ENCODE measurements around the gene CYP2U1. TPM values are rescaled to one million over a fixed set of nuclear protein-coding genes. Genes with fewer than 3 reads are reported as not detected.
"Not testable (repeated sequence)": the region's sequence is repeated elsewhere in the genome, so short reads cannot be mapped to it uniquely, and the experiment has no call there.

The CYP2U1 gene
- total and polyA plus RNA-seq, 2 experiments from 2014 or later = 3.2 to 9.9 TPM

- TF ChIP-seq CTCF (conservative IDR thresholded peaks at IDR 0.05; ENCODE audit: low read depth in 2 of 2) = no peak
- TF ChIP-seq ZNF331 (CRISPR knock-in tag; IDR thresholded peaks at IDR 0.05; ENCODE audit: low read depth) = no peak
- TF ChIP-seq POLR2AphosphoS5 (IDR thresholded peaks at IDR 0.05; ENCODE audit: low read depth) = no peak
- no peak for TF ChIP-seq EZH2 (IDR thresholded peaks at IDR 0.05; ENCODE audit: low read depth, unreplicated experiment)
- TF ChIP-seq EZH2phosphoT487 (IDR thresholded peaks at IDR 0.05; ENCODE audit: unreplicated experiment) = no peak
Measured at GRCh38 chr4:107966903-107967302, 35.6 kb downstream of the CYP2U1 start (continued).

- not testable (repeated sequence) for H3F3A ChIP-seq (replicated peaks; ENCODE audit: low read depth); H3K27ac Mint-ChIP-seq; H3K4me1 Mint-ChIP-seq; H3K4me1 ChIP-seq (ENCODE audit: insufficient read depth); H3K27ac ChIP-seq (ENCODE audit: low read depth); H3K79me2 ChIP-seq (replicated peaks; ENCODE audit: insufficient read depth); H3K27me3 Mint-ChIP-seq (ENCODE audit: insufficient read depth, low read depth, poor library complexity); H3K36me3 ChIP-seq (ENCODE audit: insufficient read depth); DNase-seq (ENCODE audit: low spot score); H3K9me3 Mint-ChIP-seq; H2AFZ ChIP-seq; H3K9me2 ChIP-seq (ENCODE audit: insufficient read depth); H3K27me3 ChIP-seq (ENCODE audit: insufficient read depth); ATAC-seq; H3K4me2 ChIP-seq; H3K4me3 Mint-ChIP-seq; H3K36me3 Mint-ChIP-seq (ENCODE audit: low read depth); H4K20me1 ChIP-seq (replicated peaks; ENCODE audit: insufficient read depth); H3K4me3 ChIP-seq
Measured at GRCh38 chr4:107967519-107967918, 36.2 kb downstream of the CYP2U1 start.

- H3F3A ChIP-seq (replicated peaks; ENCODE audit: low read depth); H3K79me2 ChIP-seq (replicated peaks; ENCODE audit: insufficient read depth); H3K4me1 Mint-ChIP-seq; H3K36me3 ChIP-seq (ENCODE audit: insufficient read depth); H2AFZ ChIP-seq; H3K9me3 Mint-ChIP-seq; H3K27ac ChIP-seq (ENCODE audit: low read depth); H3K36me3 Mint-ChIP-seq (ENCODE audit: low read depth); DNase-seq (ENCODE audit: low spot score); H3K4me2 ChIP-seq; H3K4me3 ChIP-seq; H3K4me3 Mint-ChIP-seq; H3K4me1 ChIP-seq (ENCODE audit: insufficient read depth); H3K27me3 ChIP-seq (ENCODE audit: insufficient read depth); ATAC-seq; H3K9me2 ChIP-seq (ENCODE audit: insufficient read depth); H3K27me3 Mint-ChIP-seq (ENCODE audit: insufficient read depth, low read depth, poor library complexity); H3K27ac Mint-ChIP-seq; H4K20me1 ChIP-seq (replicated peaks; ENCODE audit: insufficient read depth): not testable (repeated sequence)
Measured at GRCh38 chr4:107967921-107968320, 36.6 kb downstream of the CYP2U1 start.

- Mint-ChIP-seq H3K27me3 (ENCODE audit: insufficient read depth, low read depth, poor library complexity) (no peaks in the 10 kb centered on the region), H3K4me3 (no peak overlapping the region), H3K4me1 (no peaks in the 10 kb centered on the region; the same call in 2 of the 3 replicates), H3K9me3 (no peaks in the 10 kb centered on the region; the same call in 2 of the 3 replicates), H3K36me3 (ENCODE audit: low read depth) (no peaks in the 10 kb centered on the region), H3K27ac (no peak overlapping the region)
- Histone ChIP-seq H3K4me1 (ENCODE audit: insufficient read depth) (no peaks in the 10 kb centered on the region), H3K4me2 (no peak overlapping the region), H3K36me3 (ENCODE audit: insufficient read depth) (no peaks in the 10 kb centered on the region), H4K20me1 (replicated peaks; ENCODE audit: insufficient read depth) (no peaks in the 10 kb centered on the region), H3K9me2 (ENCODE audit: insufficient read depth) (peaks cover 5% of the 10 kb centered on the region; the same call in 1 of the 2 replicates), H3K27me3 (ENCODE audit: insufficient read depth) (no peaks in the 10 kb centered on the region), H2AFZ (no peak overlapping the region), H3K4me3 (no peak overlapping the region), H3F3A (replicated peaks; ENCODE audit: low read depth) (no peaks in the 10 kb centered on the region), H3K27ac (ENCODE audit: low read depth) (no peak overlapping the region), H3K79me2 (replicated peaks; ENCODE audit: insufficient read depth) (no peaks in the 10 kb centered on the region)
- DNase-seq (ENCODE audit: low spot score) (no peak), ATAC-seq (no peak)
- TF ChIP-seq EZH2 (IDR thresholded peaks at IDR 0.05; ENCODE audit: low read depth, unreplicated experiment) (no peak), JUNB (IDR thresholded peaks at IDR 0.05; ENCODE audit: unreplicated experiment) (no peak), REST (IDR thresholded peaks at IDR 0.05; ENCODE audit: unreplicated experiment) (no peak), EZH2phosphoT487 (IDR thresholded peaks at IDR 0.05; ENCODE audit: unreplicated experiment) (no peak), NANOG (IDR thresholded peaks at IDR 0.05; ENCODE audit: borderline replicate concordance) (no peak), ETS1 (IDR thresholded peaks at IDR 0.05) (no peak)
Measured at GRCh38 chr4:107970063-107970798, 38.9 kb downstream of the CYP2U1 start.
